ENCODE results near the gene EPHA2.

The EPHA2 gene

GRCh38 chr1:16126160-16126559, 29.7 kb downstream of the EPHA2 start:
- no peak for DNase-seq (ENCODE audit: low read depth, low spot score)

DNA sequence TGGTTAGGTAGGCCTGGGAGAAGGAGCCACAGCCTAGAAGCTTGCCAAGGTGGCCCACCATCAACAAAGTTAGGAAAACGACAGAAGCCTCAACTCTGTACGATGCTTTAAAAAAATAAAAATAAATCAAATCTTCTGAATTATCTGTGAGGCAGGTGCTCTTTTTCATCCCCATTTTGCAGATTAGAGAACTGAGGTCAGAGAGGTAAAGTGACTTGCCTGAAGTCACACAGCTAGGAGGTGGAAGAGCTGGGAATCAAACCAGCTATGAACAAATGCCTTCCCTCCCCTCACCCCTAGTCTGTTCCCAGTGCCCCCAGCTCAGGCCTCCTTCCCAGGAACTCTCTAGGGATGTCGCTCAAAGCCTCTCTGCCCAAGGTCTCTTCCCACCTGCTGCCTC, 30.4 kb downstream of the EPHA2 start:
- no peak for DNase-seq (ENCODE audit: low read depth, low spot score)
- WGBS (ENCODE audit: insufficient coverage, insufficient read length): no CpG with 5 or more reads among the region's 3 CpGs
- Histone ChIP-seq H3K36me3 (ENCODE audit: control insufficient read depth, insufficient read depth, low read length) (peaks cover 41% of the 10 kb centered on the region), H3K27ac (ENCODE audit: low read length) (no peak overlapping the region), H3K9me3 (ENCODE audit: control insufficient read depth, insufficient read depth, low read length) (no peaks in the 10 kb centered on the region), H3K4me3 (ENCODE audit: low read length) (no peak overlapping the region), H3K27me3 (ENCODE audit: control insufficient read depth, insufficient read depth, low read length) (no peaks in the 10 kb centered on the region), H3K4me1 (ENCODE audit: control insufficient read depth, insufficient read depth, low read length) (peaks cover 5% of the 10 kb centered on the region)

More at GRCh38 chr1:16126160-16126559, 29.7 kb downstream of the EPHA2 start:
- Histone ChIP-seq H3K27me3 (ENCODE audit: control insufficient read depth, insufficient read depth, low read length) (no peaks in the 10 kb centered on the region), H3K36me3 (ENCODE audit: control insufficient read depth, insufficient read depth, low read length) (peaks cover 45% of the 10 kb centered on the region), H3K4me3 (ENCODE audit: low read length) (no peak overlapping the region), H3K9me3 (ENCODE audit: control insufficient read depth, insufficient read depth, low read length) (no peaks in the 10 kb centered on the region), H3K4me1 (ENCODE audit: control insufficient read depth, insufficient read depth, low read length) (peaks cover 5% of the 10 kb centered on the region), H3K27ac (ENCODE audit: low read length) (no peak overlapping the region)
- no CpG with 5 or more reads among the region's 9 CpGs for WGBS (ENCODE audit: insufficient coverage, insufficient read length)

GRCh38 chr1:16125088-16125470, 30.8 kb downstream of the EPHA2 start:
- Histone ChIP-seq H3K27me3 (ENCODE audit: control insufficient read depth, insufficient read depth, low read length) (no peaks in the 10 kb centered on the region), H3K4me1 (ENCODE audit: control insufficient read depth, insufficient read depth, low read length) (peaks cover 5% of the 10 kb centered on the region), H3K27ac (ENCODE audit: low read length) (no peak overlapping the region), H3K9me3 (ENCODE audit: control insufficient read depth, insufficient read depth, low read length) (no peaks in the 10 kb centered on the region), H3K4me3 (ENCODE audit: low read length) (no peak overlapping the region), H3K36me3 (ENCODE audit: control insufficient read depth, insufficient read depth, low read length) (peaks cover 38% of the 10 kb centered on the region)
- WGBS (ENCODE audit: insufficient coverage, insufficient read length): no CpG with 5 or more reads among the region's 11 CpGs
- DNase-seq (ENCODE audit: low read depth, low spot score): no peak

GRCh38 chr1:16124377-16125087, 31.3 kb downstream of the EPHA2 start:
- Histone ChIP-seq H3K27me3 (ENCODE audit: control insufficient read depth, insufficient read depth, low read length) (no peaks in the 10 kb centered on the region), H3K27ac (ENCODE audit: low read length) (no peak overlapping the region), H3K4me1 (ENCODE audit: control insufficient read depth, insufficient read depth, low read length) (peaks cover 5% of the 10 kb centered on the region), H3K36me3 (ENCODE audit: control insufficient read depth, insufficient read depth, low read length) (peaks cover 33% of the 10 kb centered on the region), H3K4me3 (ENCODE audit: low read length) (no peak overlapping the region), H3K9me3 (ENCODE audit: control insufficient read depth, insufficient read depth, low read length) (no peaks in the 10 kb centered on the region)
- DNase-seq (ENCODE audit: low read depth, low spot score): no peak
- WGBS (ENCODE audit: insufficient coverage, insufficient read length): no CpG with 5 or more reads among the region's 18 CpGs

DNA sequence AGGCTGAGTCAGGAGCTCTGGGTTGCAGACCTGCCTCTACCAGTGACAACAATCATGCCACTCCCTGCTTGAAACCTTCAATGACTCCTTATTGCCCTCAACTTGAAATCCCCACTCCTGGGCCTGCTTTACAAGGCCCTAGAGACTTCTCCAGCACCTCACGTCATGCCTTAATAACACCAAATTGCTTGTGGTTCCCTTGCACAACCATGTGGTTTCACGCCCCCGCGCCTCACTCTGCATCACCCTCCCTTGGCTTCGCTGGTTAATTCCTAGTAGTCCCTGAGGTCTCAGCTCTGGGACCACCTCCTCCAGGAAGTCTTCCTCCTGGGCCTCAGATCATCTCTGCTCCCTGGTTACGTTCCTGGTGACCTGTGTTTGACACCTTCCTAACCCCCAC, 33.0 kb downstream of the EPHA2 start:
- no CpG with 5 or more reads among the region's 6 CpGs for WGBS (ENCODE audit: insufficient coverage, insufficient read length)
- H3K27me3 ChIP-seq (ENCODE audit: control insufficient read depth, insufficient read depth, low read length): no peaks in the 10 kb centered on the region
- DNase-seq (ENCODE audit: low read depth, low spot score): no peak
- no peak overlapping the region for H3K4me3 ChIP-seq (ENCODE audit: low read length)
- no peak overlapping the region for H3K27ac ChIP-seq (ENCODE audit: low read length)
- peaks cover 9% of the 10 kb centered on the region for H3K4me1 ChIP-seq (ENCODE audit: control insufficient read depth, insufficient read depth, low read length)
- H3K36me3 ChIP-seq (ENCODE audit: control insufficient read depth, insufficient read depth, low read length): peaks cover 18% of the 10 kb centered on the region
- no peaks in the 10 kb centered on the region for H3K9me3 ChIP-seq (ENCODE audit: control insufficient read depth, insufficient read depth, low read length)

- Histone ChIP-seq H3K4me1 (ENCODE audit: control insufficient read depth, insufficient read depth, low read length) (peaks cover 9% of the 10 kb centered on the region), H3K36me3 (ENCODE audit: control insufficient read depth, insufficient read depth, low read length) (peaks cover 14% of the 10 kb centered on the region), H3K9me3 (ENCODE audit: control insufficient read depth, insufficient read depth, low read length) (no peaks in the 10 kb centered on the region), H3K27me3 (ENCODE audit: control insufficient read depth, insufficient read depth, low read length) (no peaks in the 10 kb centered on the region), H3K27ac (ENCODE audit: low read length) (no peak overlapping the region), H3K4me3 (ENCODE audit: low read length) (no peak overlapping the region)
- no peak for DNase-seq (ENCODE audit: low read depth, low spot score)
- WGBS (ENCODE audit: insufficient coverage, insufficient read length): no CpG with 5 or more reads among the region's 4 CpGs
Observed at GRCh38 chr1:16122350-16122881, 33.5 kb downstream of the EPHA2 start.

DNA sequence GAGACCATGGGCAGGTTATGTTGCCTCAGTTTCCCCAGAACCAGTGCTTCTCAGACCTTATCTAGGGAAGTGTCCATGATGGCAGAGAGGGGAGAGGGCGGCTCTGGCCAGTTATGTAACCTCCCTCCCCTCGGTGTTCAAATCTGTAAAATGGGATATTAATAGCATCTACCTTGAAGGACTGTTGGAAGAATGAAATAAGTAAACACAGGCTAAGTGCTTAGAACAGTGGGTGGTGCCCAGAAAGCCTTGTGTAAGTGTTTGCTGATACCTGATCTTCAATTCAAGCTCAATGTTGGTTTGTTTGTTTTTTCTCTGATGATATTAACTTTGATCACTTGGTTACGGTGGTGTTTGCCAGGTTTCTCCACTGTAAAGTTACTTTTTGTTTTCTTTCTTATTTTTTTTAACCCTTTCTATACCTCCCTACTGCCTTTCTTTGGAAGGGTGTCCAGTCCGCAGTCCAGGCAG, 34.9 kb downstream of the EPHA2 start:
- peaks cover 8% of the 10 kb centered on the region for H3K36me3 ChIP-seq (ENCODE audit: control insufficient read depth, insufficient read depth, low read length)
- H3K27me3 ChIP-seq (ENCODE audit: control insufficient read depth, insufficient read depth, low read length): no peaks in the 10 kb centered on the region
- H3K4me3 ChIP-seq (ENCODE audit: low read length): no peak overlapping the region
- H3K27ac ChIP-seq (ENCODE audit: low read length): no peak overlapping the region
- peaks cover 14% of the 10 kb centered on the region for H3K4me1 ChIP-seq (ENCODE audit: control insufficient read depth, insufficient read depth, low read length)
- no peak for DNase-seq (ENCODE audit: low read depth, low spot score)
- WGBS (ENCODE audit: insufficient coverage, insufficient read length): no CpG with 5 or more reads among the region's 4 CpGs
- H3K9me3 ChIP-seq (ENCODE audit: control insufficient read depth, insufficient read depth, low read length): no peaks in the 10 kb centered on the region

GRCh38 chr1:16120407-16120806, 35.5 kb downstream of the EPHA2 start:
- Histone ChIP-seq H3K36me3 (ENCODE audit: control insufficient read depth, insufficient read depth, low read length) (peaks cover 8% of the 10 kb centered on the region), H3K9me3 (ENCODE audit: control insufficient read depth, insufficient read depth, low read length) (no peaks in the 10 kb centered on the region), H3K4me1 (ENCODE audit: control insufficient read depth, insufficient read depth, low read length) (peaks cover 16% of the 10 kb centered on the region), H3K27ac (ENCODE audit: low read length) (no peak overlapping the region), H3K4me3 (ENCODE audit: low read length) (no peak overlapping the region), H3K27me3 (ENCODE audit: control insufficient read depth, insufficient read depth, low read length) (no peaks in the 10 kb centered on the region)
- no CpG with 5 or more reads among the region's 1 CpG for WGBS (ENCODE audit: insufficient coverage, insufficient read length)
- no peak for DNase-seq (ENCODE audit: low read depth, low spot score)

- H3K27ac ChIP-seq (ENCODE audit: low read length): no peak overlapping the region
- no peaks in the 10 kb centered on the region for H3K9me3 ChIP-seq (ENCODE audit: control insufficient read depth, insufficient read depth, low read length)
- H3K27me3 ChIP-seq (ENCODE audit: control insufficient read depth, insufficient read depth, low read length): no peaks in the 10 kb centered on the region
- no peak overlapping the region for H3K4me3 ChIP-seq (ENCODE audit: low read length)
- DNase-seq (ENCODE audit: low read depth, low spot score): no peak
- peaks cover 8% of the 10 kb centered on the region for H3K36me3 ChIP-seq (ENCODE audit: control insufficient read depth, insufficient read depth, low read length)
- H3K4me1 ChIP-seq (ENCODE audit: control insufficient read depth, insufficient read depth, low read length): peaks cover 17% of the 10 kb centered on the region
- no CpG with 5 or more reads among the region's 10 CpGs for WGBS (ENCODE audit: insufficient coverage, insufficient read length)
Observed at GRCh38 chr1:16119926-16120325, 35.9 kb downstream of the EPHA2 start.

- DNase-seq (ENCODE audit: low read depth, low spot score): no peak
- WGBS (ENCODE audit: insufficient coverage, insufficient read length): no CpG with 5 or more reads among the region's 6 CpGs
- H3K4me3 ChIP-seq (ENCODE audit: low read length): no peak overlapping the region
- no peaks in the 10 kb centered on the region for H3K9me3 ChIP-seq (ENCODE audit: control insufficient read depth, insufficient read depth, low read length)
- H3K4me1 ChIP-seq (ENCODE audit: control insufficient read depth, insufficient read depth, low read length): peaks cover 17% of the 10 kb centered on the region
- H3K36me3 ChIP-seq (ENCODE audit: control insufficient read depth, insufficient read depth, low read length): peaks cover 4% of the 10 kb centered on the region; the same call in 1 of the 2 replicates
- H3K27me3 ChIP-seq (ENCODE audit: control insufficient read depth, insufficient read depth, low read length): no peaks in the 10 kb centered on the region
- no peak overlapping the region for H3K27ac ChIP-seq (ENCODE audit: low read length)
Observed at GRCh38 chr1:16119504-16119903, 36.4 kb downstream of the EPHA2 start.

DNA sequence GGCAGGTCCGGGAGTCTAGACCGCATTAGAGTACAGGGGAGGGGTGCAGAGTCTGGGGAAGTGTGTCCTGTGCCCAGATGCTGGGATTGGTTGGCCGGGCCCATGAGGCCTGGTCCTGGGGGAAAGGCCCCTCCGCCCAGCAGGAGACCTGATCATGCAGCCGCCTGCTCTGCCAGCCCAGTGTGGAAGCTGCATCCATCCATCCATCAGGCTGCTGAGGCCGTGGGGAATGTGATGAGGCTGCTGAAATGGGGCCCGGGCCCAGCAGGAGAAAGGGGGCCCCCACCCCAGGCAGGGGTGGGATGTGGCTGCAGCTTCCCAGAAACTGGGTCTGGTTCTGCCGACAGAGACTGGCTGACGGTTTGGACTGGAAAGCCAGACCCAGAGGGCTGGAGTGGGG, 37.2 kb downstream of the EPHA2 start:
- no peaks in the 10 kb centered on the region for H3K9me3 ChIP-seq (ENCODE audit: control insufficient read depth, insufficient read depth, low read length)
- H3K27ac ChIP-seq (ENCODE audit: low read length): no peak overlapping the region
- H3K4me1 ChIP-seq (ENCODE audit: control insufficient read depth, insufficient read depth, low read length): peaks cover 17% of the 10 kb centered on the region
- DNase-seq (ENCODE audit: low read depth, low spot score): no peak
- H3K36me3 ChIP-seq (ENCODE audit: control insufficient read depth, insufficient read depth, low read length): 0 out of 2 replicates have a peak, but pooled peaks cover 3% of the 10 kb centered on the region
- H3K27me3 ChIP-seq (ENCODE audit: control insufficient read depth, insufficient read depth, low read length): no peaks in the 10 kb centered on the region
- WGBS (ENCODE audit: insufficient coverage, insufficient read length): no CpG with 5 or more reads among the region's 9 CpGs
- H3K4me3 ChIP-seq (ENCODE audit: low read length): no peak overlapping the region
